GM04504 (cell line): ENCODE data around the gene SLC1A3.
"Not testable (repeated sequence)": the region's sequence is repeated elsewhere in the genome, so short reads cannot be mapped to it uniquely, and the experiment has no call there.

Experiments
- DNase-seq: peaks from one replicate; pipeline ENCODE4 v3.0.0-alpha.2; 2012; ENCODE audit warnings: low read depth

Gene SLC1A3

GRCh38 chr5:36606428-36607113, at the start of gene SLC1A3:
Gene SLC1A3 (plus strand): TSS chr5:36606606. CDS start chr5:36608424, 1,818 bp downstream.
- DNase-seq: no peak

GRCh38 chr5:36558641-36559040, 47.8 kb upstream of the SLC1A3 start:
- DNase-seq: no peak

- DNase-seq: no peak
Measured at GRCh38 chr5:36561601-36562000, 44.8 kb upstream of the SLC1A3 start.

GRCh38 chr5:36569491-36569890, 36.9 kb upstream of the SLC1A3 start:
- no peak for DNase-seq

- no peak for DNase-seq
Measured at GRCh38 chr5:36570301-36571095, 35.9 kb upstream of the SLC1A3 start.

- no peak for DNase-seq
Measured at GRCh38 chr5:36571401-36572042, 34.9 kb upstream of the SLC1A3 start.

- no peak for DNase-seq
Measured at GRCh38 chr5:36573438-36573837, 33.0 kb upstream of the SLC1A3 start.

GRCh38 chr5:36575361-36575781, 31.0 kb upstream of the SLC1A3 start:
- no peak for DNase-seq

GRCh38 chr5:36576721-36577120, 29.7 kb upstream of the SLC1A3 start:
- DNase-seq: no peak

- not testable (repeated sequence) for DNase-seq
Measured at GRCh38 chr5:36579858-36580257, 26.5 kb upstream of the SLC1A3 start.

GRCh38 chr5:36581070-36581469, 25.3 kb upstream of the SLC1A3 start:
- no peak for DNase-seq

- no peak for DNase-seq
Measured at GRCh38 chr5:36584009-36584875, 22.2 kb upstream of the SLC1A3 start.

GRCh38 chr5:36585701-36586100, 20.7 kb upstream of the SLC1A3 start:
- DNase-seq: no peak

GRCh38 chr5:36587354-36587753, 19.1 kb upstream of the SLC1A3 start:
- no peak for DNase-seq

GRCh38 chr5:36589735-36590134, 16.7 kb upstream of the SLC1A3 start:
- DNase-seq: not testable (repeated sequence)

GRCh38 chr5:36590513-36591286, 15.7 kb upstream of the SLC1A3 start:
- no peak for DNase-seq

GRCh38 chr5:36593867-36594266, 12.5 kb upstream of the SLC1A3 start:
- DNase-seq: no peak

GRCh38 chr5:36596247-36596646, 10.2 kb upstream of the SLC1A3 start:
- no peak for DNase-seq

- no peak for DNase-seq
Measured at GRCh38 chr5:36596756-36597155, 9.7 kb upstream of the SLC1A3 start.

- no peak for DNase-seq
Measured at GRCh38 chr5:36598045-36598444, 8.4 kb upstream of the SLC1A3 start.
